ENCODE data around the gene PPP1R13B. TPM values are rescaled to one million over a fixed set of nuclear protein-coding genes. Genes with fewer than 3 reads are reported as not detected.

The PPP1R13B gene, protein sequence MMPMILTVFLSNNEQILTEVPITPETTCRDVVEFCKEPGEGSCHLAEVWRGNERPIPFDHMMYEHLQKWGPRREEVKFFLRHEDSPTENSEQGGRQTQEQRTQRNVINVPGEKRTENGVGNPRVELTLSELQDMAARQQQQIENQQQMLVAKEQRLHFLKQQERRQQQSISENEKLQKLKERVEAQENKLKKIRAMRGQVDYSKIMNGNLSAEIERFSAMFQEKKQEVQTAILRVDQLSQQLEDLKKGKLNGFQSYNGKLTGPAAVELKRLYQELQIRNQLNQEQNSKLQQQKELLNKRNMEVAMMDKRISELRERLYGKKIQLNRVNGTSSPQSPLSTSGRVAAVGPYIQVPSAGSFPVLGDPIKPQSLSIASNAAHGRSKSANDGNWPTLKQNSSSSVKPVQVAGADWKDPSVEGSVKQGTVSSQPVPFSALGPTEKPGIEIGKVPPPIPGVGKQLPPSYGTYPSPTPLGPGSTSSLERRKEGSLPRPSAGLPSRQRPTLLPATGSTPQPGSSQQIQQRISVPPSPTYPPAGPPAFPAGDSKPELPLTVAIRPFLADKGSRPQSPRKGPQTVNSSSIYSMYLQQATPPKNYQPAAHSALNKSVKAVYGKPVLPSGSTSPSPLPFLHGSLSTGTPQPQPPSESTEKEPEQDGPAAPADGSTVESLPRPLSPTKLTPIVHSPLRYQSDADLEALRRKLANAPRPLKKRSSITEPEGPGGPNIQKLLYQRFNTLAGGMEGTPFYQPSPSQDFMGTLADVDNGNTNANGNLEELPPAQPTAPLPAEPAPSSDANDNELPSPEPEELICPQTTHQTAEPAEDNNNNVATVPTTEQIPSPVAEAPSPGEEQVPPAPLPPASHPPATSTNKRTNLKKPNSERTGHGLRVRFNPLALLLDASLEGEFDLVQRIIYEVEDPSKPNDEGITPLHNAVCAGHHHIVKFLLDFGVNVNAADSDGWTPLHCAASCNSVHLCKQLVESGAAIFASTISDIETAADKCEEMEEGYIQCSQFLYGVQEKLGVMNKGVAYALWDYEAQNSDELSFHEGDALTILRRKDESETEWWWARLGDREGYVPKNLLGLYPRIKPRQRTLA
- total RNA-seq (10 to 100 TPM; 10.8 to 26.8 (median 17.7) TPM), polyA plus RNA-seq (1 to 10 TPM; 3.3 to 3.9 TPM), total RNA-seq (23.2 reads per million, percentile 54 among the genes with 10 or more reads in this experiment)

DNA sequence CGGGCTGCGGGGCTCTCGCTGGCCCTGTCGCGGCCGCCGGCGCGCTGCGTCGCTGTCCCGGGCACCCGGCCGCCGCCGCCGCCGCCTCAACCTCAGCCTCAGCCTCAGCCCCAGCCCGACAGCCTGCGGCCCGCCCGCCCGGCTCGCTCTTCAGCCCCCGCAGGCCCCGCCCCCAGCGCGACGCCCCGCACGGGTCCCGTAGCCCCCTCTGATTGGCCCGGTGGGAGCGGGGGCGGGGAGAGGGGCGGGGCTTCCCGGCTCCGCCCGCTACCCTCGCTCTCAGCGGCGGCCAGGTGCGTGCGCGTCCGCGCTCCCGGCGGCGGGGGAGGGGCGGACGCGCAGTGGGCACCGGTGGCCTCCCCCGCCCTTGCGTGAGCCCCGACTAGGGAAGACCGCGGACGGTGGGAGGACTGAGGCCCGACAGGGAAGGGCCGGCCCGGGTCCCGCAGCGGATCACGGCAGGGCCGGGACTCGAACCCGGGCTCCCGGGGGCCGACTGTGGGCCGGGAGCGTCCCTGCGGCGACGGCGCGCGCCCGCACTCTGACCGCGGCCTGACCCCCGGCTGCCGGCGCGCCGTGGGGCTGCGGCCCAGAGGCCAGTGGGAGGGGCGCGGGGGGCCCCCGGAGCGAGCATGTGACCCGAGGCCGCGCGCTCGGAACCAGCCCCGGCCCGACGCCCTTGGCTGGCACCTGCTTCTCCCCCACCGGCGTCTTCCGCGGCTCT, at the start of gene PPP1R13B:
Gene PPP1R13B (minus strand): TSS at position 125 of the 724 bp plus-strand sequence. CDS start 268 bp downstream, outside the sequence.
- H3K36me3 Mint-ChIP-seq, result peaks cover 0 to 5% (median 2%) of the 10 kb centered on the region in 5 donors
- H3K27me3 Mint-ChIP-seq, result peaks cover 0 to 36% (median 0%) of the 10 kb centered on the region in 5 donors
- intact Hi-C loops (cut with micrococcal nuclease), result loop anchor here (1.0 to 10.0 kb wide), 8 partner anchors 25 to 905 kb away; partner anchors contain the start of genes XRCC3 (in 2 of the 2), ZFYVE21 (in 2 of the 2) and SIVA1 (in 1 of the 2)
- Histone ChIP-seq H3K27me3 (ENCODE audit: control insufficient read depth in 2 of 2, insufficient read depth in 2 of 2, low read length in 2 of 2) (no peaks in the 10 kb centered on the region), H3K27ac (ENCODE audit: low read depth, low read length) (peak within 1 kb of the TSS; percentile 67), H3K9me3 (ENCODE audit: control insufficient read depth in 2 of 3, low read length in 3 of 3) (no peaks in the 10 kb centered on the region), H3K36me3 (ENCODE audit: control insufficient read depth in 2 of 3, insufficient read depth in 3 of 3, low read length in 3 of 3) (no peaks in the 10 kb centered on the region), H3K4me1 (ENCODE audit: control insufficient read depth in 2 of 2, insufficient read depth in 2 of 2, low read length in 2 of 2) (no peaks in the 10 kb centered on the region), H3K4me3 (ENCODE audit: low read length) (peak within 1 kb of the TSS; percentile 51)
- peak within 1 kb of the TSS; percentile 60 to 92 (median 79) for H3K27ac Mint-ChIP-seq
- peak within 1 kb of the TSS; percentile 78 to 94 (median 89) for H3K4me3 Mint-ChIP-seq
- ChIA-PET POLR2A (interaction anchor here (1.5 kb wide), 1 partner anchor 57 kb away, joined by 3 read pairs; no protein-coding TSS in a partner anchor), CTCF (no interaction called here)
- DNase-seq, result peak; percentile 85 to 97 (median 91)
- H3K9me3 Mint-ChIP-seq, result peaks cover 0 to 2% (median 0%) of the 10 kb centered on the region in 11 donors
- peaks cover 11 to 24% (median 17%) of the 10 kb centered on the region in 7 donors for H3K4me1 Mint-ChIP-seq
- peak; percentile 99 for ATAC-seq

DNA sequence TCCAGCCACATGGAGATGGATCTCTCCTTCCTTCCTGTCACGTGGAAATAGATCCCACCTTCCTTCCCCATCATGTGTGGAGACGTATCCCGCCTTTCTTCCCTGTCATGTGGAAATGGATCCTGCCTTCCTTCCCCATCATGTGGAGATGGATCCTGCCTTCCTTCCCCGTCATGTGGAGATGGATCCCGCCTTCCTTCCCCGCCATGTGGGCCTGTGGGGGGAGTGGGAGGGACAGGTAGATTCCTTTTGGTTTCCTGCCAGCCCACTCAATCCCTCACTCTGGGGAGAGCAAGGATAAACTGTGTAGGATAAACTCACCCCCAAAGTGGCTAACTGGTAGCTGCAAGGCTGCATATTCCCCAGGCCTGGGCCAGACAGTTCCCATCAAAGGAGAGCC, 49.2 kb upstream of the PPP1R13B start:
- Mint-ChIP-seq H3K4me1 (peaks cover 0 to 7% (median 6%) of the 10 kb centered on the region in 7 donors), H3K27me3 (no peaks in the 10 kb centered on the region), H3K27ac (peak overlapping the region in 1 of 9 donors; percentile 57), H3K36me3 (peaks cover 0 to 2% (median 0%) of the 10 kb centered on the region in 5 donors), H3K4me3 (no peak overlapping the region), H3K9me3 (peaks cover 0 to 3% (median 0%) of the 10 kb centered on the region in 11 donors)
- Histone ChIP-seq H3K4me1 (ENCODE audit: control insufficient read depth in 2 of 2, insufficient read depth in 2 of 2, low read length in 2 of 2) (peaks cover 0 to 5% of the 10 kb centered on the region in 2 donors), H3K9me3 (ENCODE audit: control insufficient read depth in 2 of 3, low read length in 3 of 3) (no peaks in the 10 kb centered on the region), H3K27ac (ENCODE audit: low read depth, low read length) (no peak overlapping the region), H3K36me3 (ENCODE audit: control insufficient read depth in 2 of 3, insufficient read depth in 3 of 3, low read length in 3 of 3) (no peaks in the 10 kb centered on the region), H3K4me3 (ENCODE audit: low read length) (no peak overlapping the region), H3K27me3 (ENCODE audit: control insufficient read depth in 2 of 2, insufficient read depth in 2 of 2, low read length in 2 of 2) (no peaks in the 10 kb centered on the region)
- CTCF ChIA-PET, result interaction anchor here (1.0 kb wide), 1 partner anchor 88 kb away, joined by 3 read pairs; no protein-coding TSS in a partner anchor
- POLR2A ChIA-PET, result no interaction called here
- DNase-seq (no peak), ATAC-seq (no peak)
- intact Hi-C loops (cut with micrococcal nuclease), result no loop called here

DNA sequence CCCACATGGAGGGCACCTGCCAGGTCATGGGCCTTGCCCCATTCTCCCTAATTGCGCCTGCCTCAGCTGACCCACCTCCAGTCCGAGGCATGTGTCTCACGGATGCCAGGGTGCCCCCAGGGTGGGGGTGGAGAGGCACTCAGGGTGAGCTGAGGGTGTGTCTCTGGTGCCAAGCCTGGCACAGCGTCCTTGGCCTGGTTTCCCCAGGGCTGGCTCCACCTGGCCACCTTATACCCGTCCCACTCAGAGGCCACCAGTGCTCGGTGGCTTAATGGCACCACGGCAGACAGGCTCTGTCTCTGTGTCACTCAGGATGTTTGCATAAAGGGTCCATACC, 47.3 kb upstream of the PPP1R13B start:
- no peak overlapping the region for H3K27ac Mint-ChIP-seq
- CTCF ChIA-PET, result no interaction called here
- Histone ChIP-seq H3K9me3 (ENCODE audit: control insufficient read depth in 2 of 3, low read length in 3 of 3) (no peaks in the 10 kb centered on the region), H3K27me3 (ENCODE audit: control insufficient read depth in 2 of 2, insufficient read depth in 2 of 2, low read length in 2 of 2) (no peaks in the 10 kb centered on the region), H3K4me3 (ENCODE audit: low read length) (no peak overlapping the region), H3K4me1 (ENCODE audit: control insufficient read depth in 2 of 2, insufficient read depth in 2 of 2, low read length in 2 of 2) (no peaks in the 10 kb centered on the region), H3K36me3 (ENCODE audit: control insufficient read depth in 2 of 3, insufficient read depth in 3 of 3, low read length in 3 of 3) (no peaks in the 10 kb centered on the region), H3K27ac (ENCODE audit: low read depth, low read length) (no peak overlapping the region)
- peaks cover 0 to 2% (median 0%) of the 10 kb centered on the region in 5 donors for H3K36me3 Mint-ChIP-seq
- H3K4me1 Mint-ChIP-seq, result peaks cover 0 to 3% (median 0%) of the 10 kb centered on the region in 7 donors
- no peak overlapping the region for H3K4me3 Mint-ChIP-seq
- H3K27me3 Mint-ChIP-seq, result no peaks in the 10 kb centered on the region
- ATAC-seq (peak; percentile 19), DNase-seq (no peak)
- H3K9me3 Mint-ChIP-seq, result peaks cover 0 to 3% (median 0%) of the 10 kb centered on the region in 11 donors
- intact Hi-C loops (cut with micrococcal nuclease), result no loop called here
- POLR2A ChIA-PET, result no interaction called here

DNA sequence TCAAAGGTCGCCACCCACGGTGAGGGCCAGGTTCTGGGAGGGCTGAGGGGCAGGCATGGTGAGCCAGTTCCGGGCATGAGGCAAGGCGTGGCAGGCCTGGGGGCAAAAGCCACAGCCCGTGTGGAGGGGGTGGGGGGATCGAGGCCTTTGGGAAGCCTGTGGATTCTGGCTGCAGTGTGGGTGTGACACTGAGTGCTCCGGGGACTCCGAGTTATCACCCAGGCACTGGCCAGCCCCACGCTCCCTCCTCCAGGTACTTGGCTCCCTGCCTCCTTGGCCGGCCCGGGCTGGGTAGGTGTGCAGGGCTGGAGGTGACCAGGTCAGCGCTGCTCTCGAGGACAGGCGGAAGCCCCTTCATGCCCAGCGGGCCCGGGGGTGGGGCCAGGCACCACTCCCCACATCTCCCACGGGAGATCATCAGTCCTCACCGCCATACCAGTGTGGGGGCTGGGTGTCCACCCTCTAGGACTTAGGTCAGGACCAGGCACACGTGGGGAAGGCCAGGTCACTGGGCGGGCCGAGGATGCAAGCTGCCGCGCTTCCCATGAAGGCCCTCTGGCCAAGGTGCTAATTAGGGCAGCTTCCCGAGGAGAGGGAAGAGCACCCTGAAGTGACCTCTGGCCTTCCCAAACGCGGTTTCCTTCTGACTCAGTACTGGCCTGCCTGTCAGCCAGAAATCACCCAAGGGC, 46.8 kb upstream of the PPP1R13B start:
- no peak overlapping the region for H3K27ac ChIP-seq (ENCODE audit: low read depth, low read length)
- H3K27me3 Mint-ChIP-seq, result no peaks in the 10 kb centered on the region

DNA sequence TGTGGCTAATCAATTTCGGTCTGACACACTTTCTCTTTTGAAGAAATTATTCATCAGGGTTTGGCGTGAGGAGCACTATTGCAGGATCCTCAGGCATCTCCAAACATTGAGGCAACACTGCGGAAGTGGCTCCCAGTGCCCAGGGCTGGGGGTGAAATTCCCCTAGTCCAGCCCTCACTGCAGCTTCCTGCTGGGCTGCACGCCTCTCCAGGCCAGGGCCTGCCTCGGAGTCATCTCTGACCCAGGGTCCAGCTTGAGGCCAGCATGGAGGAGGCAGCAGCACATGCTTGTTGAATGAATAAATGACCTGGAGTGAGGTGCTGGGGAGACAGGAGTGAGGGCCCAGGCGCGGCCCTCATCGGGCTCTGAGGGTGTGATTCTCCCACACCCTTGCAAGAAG, 44.9 kb upstream of the PPP1R13B start:
- H3K36me3 ChIP-seq (ENCODE audit: control insufficient read depth in 2 of 3, insufficient read depth in 3 of 3, low read length in 3 of 3), result no peaks in the 10 kb centered on the region
- no peak for ATAC-seq
- Mint-ChIP-seq H3K27ac (no peak overlapping the region), H3K36me3 (peaks cover 0 to 2% (median 0%) of the 10 kb centered on the region in 5 donors), H3K9me3 (peaks cover 0 to 3% (median 0%) of the 10 kb centered on the region in 11 donors), H3K4me1 (peaks cover 0 to 3% (median 0%) of the 10 kb centered on the region in 7 donors), H3K27me3 (no peaks in the 10 kb centered on the region), H3K4me3 (no peak overlapping the region)
- no peak overlapping the region for H3K4me3 ChIP-seq (ENCODE audit: low read length)
- intact Hi-C loops (cut with micrococcal nuclease), result no loop called here
- H3K27me3 ChIP-seq (ENCODE audit: control insufficient read depth in 2 of 2, insufficient read depth in 2 of 2, low read length in 2 of 2), result no peaks in the 10 kb centered on the region
- no peak overlapping the region for H3K27ac ChIP-seq (ENCODE audit: low read depth, low read length)
- H3K4me1 ChIP-seq (ENCODE audit: control insufficient read depth in 2 of 2, insufficient read depth in 2 of 2, low read length in 2 of 2), result no peaks in the 10 kb centered on the region
- POLR2A ChIA-PET, result no interaction called here
- no peak for DNase-seq
- no peaks in the 10 kb centered on the region for H3K9me3 ChIP-seq (ENCODE audit: control insufficient read depth in 2 of 3, low read length in 3 of 3)
- CTCF ChIA-PET, result no interaction called here

More for the DNA sequence above, 46.8 kb upstream of the PPP1R13B start:
- DNase-seq (no peak), ATAC-seq (peak; percentile 14)
- ChIA-PET CTCF (no interaction called here), POLR2A (no interaction called here)
- Mint-ChIP-seq H3K4me1 (peaks cover 0 to 3% (median 0%) of the 10 kb centered on the region in 7 donors), H3K4me3 (no peak overlapping the region), H3K36me3 (peaks cover 0 to 2% (median 0%) of the 10 kb centered on the region in 5 donors), H3K27ac (no peak overlapping the region), H3K9me3 (peaks cover 0 to 3% (median 0%) of the 10 kb centered on the region in 11 donors)
- Histone ChIP-seq H3K36me3 (ENCODE audit: control insufficient read depth in 2 of 3, insufficient read depth in 3 of 3, low read length in 3 of 3) (no peaks in the 10 kb centered on the region), H3K9me3 (ENCODE audit: control insufficient read depth in 2 of 3, low read length in 3 of 3) (no peaks in the 10 kb centered on the region), H3K4me3 (ENCODE audit: low read length) (no peak overlapping the region), H3K27me3 (ENCODE audit: control insufficient read depth in 2 of 2, insufficient read depth in 2 of 2, low read length in 2 of 2) (no peaks in the 10 kb centered on the region), H3K4me1 (ENCODE audit: control insufficient read depth in 2 of 2, insufficient read depth in 2 of 2, low read length in 2 of 2) (no peaks in the 10 kb centered on the region)
- intact Hi-C loops (cut with micrococcal nuclease), result no loop called here

Data from naive thymus-derived CD4-positive, alpha-beta T cell (primary cell).